Thyroid gland (tissue), 4 donors: ENCODE results near the gene BBIP1. TPM values are rescaled to one million over a fixed set of nuclear protein-coding genes. Genes with fewer than 3 reads are reported as not detected.

Source experiments
- DNase-seq, 2 donors: peaks; one replicate each; pipeline ENCODE4 v3.0.0-alpha.2; 2019
- H3K27ac ChIP-seq, 3 donors: fragments of 200-600 bp; sonication (generic); 1 replicate in 2 of 3; 2 replicates in 1 of 3; pipeline ENCODE4 v1.5.1; 2016 to 2019; ENCODE audit warnings: mild to moderate bottlenecking in 1 of 3, moderate library complexity in 1 of 3
- H3K27me3 ChIP-seq: fragments of 200-600 bp; sonication (generic); one replicate; pipeline ENCODE4 v1.5.1; 2019
- H3K36me3 ChIP-seq, 2 donors: fragments of 200-600 bp; sonication (generic); one replicate each; pipeline ENCODE4 v1.5.1; 2016 to 2019
- H3K4me1 ChIP-seq, 2 donors: fragments of 200-600 bp; sonication (generic); one replicate each; pipeline ENCODE4 v1.5.1; 2017 to 2019
- H3K4me3 ChIP-seq, 3 donors: fragments of 200-600 bp; sonication (generic); replicated peaks in 1 of 3; 1 replicate in 2 of 3; 2 replicates in 1 of 3; pipeline ENCODE4 v1.5.1; 2016; ENCODE audit warnings: mild to moderate bottlenecking in 1 of 3
- H3K9me3 ChIP-seq: fragments of 200-600 bp; sonication (generic); one replicate; pipeline ENCODE4 v1.5.1; 2017
- CTCF ChIP-seq, 6 experiments: fragments of 200-600 bp in 3 of 6; fragments of 450-650 bp in 3 of 6; sonication (generic) in 3 of 6; IDR thresholded peaks; one replicate each; pipeline ENCODE4 v1.5.1; 2016 to 2019; ENCODE audit warnings: antibody characterized with exemption in 6 of 6, mild to moderate bottlenecking in 2 of 6, inconsistent platforms in 1 of 6, moderate library complexity in 1 of 6
- POLR2A ChIP-seq, 2 donors: fragments of 450-650 bp; IDR thresholded peaks; one replicate each; pipeline ENCODE4 v1.6.1; 2017; ENCODE audit warnings: antibody characterized with exemption in 2 of 2, mild to moderate bottlenecking in 2 of 2, moderate library complexity in 1 of 2
- whole genome bisulfite sequencing, 2 donors: methylation state at CpG; one replicate each; pipeline ENCODE4 v1.1.5; 2017; 5-methylcytosine and 5-hydroxymethylcytosine counted together
- intact Hi-C: fragments of 100-400 bp; cut with DNase I; formaldehyde crosslinking; loops from one replicate; pipeline ENCODE4 v1.15.1; 2023
- total RNA-seq, 4 donors: library from RNA; depleted of rRNA; stranded (reverse); fragments of >200 nt; gene quantifications; one replicate each; pipeline ENCODE4 v1.2.3, GENCODE V29; 2016

Gene BBIP1
- 10 to 100 TPM; 27.3 to 48.4 (median 34.1) TPM for total RNA-seq

GRCh38 chr10:110918643-110919348, at the start of gene BBIP1:
TSS of gene BBIP1 (minus strand) at chr10:110919180. CDS start at chr10:110918157, 1,023 bp downstream.
- Histone ChIP-seq H3K4me1 (peaks cover 47 to 56% of the 10 kb centered on the region in 2 donors), H3K9me3 (no peaks in the 10 kb centered on the region), H3K27ac (peak within 1 kb of the TSS; percentile 98 to 99 (median 99)), H3K4me3 (peak within 1 kb of the TSS; percentile 77 to 80 (median 79)), H3K36me3 (no peaks in the 10 kb centered on the region), H3K27me3 (no peaks in the 10 kb centered on the region)
- peak in 1 of 6 experiments; percentile 11 for TF ChIP-seq CTCF (IDR thresholded peaks at IDR 0.05)
- peak in 1 of 2 donors; percentile 76 for TF ChIP-seq POLR2A (IDR thresholded peaks at IDR 0.05)
- intact Hi-C loops, result no loop called here
- DNase-seq, result no peak
- 1% methylated on average over 21 to 34 of the region's 40 CpGs for WGBS, 2 donors

GRCh38 chr10:110967645-110968044, 48.7 kb upstream of the BBIP1 start:
- Histone ChIP-seq H3K4me1 (peaks cover 6 to 10% of the 10 kb centered on the region in 2 donors), H3K27ac (no peak overlapping the region), H3K9me3 (no peaks in the 10 kb centered on the region), H3K27me3 (no peaks in the 10 kb centered on the region), H3K36me3 (no peaks in the 10 kb centered on the region), H3K4me3 (no peak overlapping the region)
- 0% methylated on average over 1 of the region's 1 CpG for WGBS, 2 donors
- DNase-seq, result no peak
- intact Hi-C loops, result no loop called here
- no peak for TF ChIP-seq CTCF (IDR thresholded peaks at IDR 0.05)
- no peak for TF ChIP-seq POLR2A (IDR thresholded peaks at IDR 0.05)

- WGBS, 2 donors, result 90 to 91% methylated on average over 3 of the region's 3 CpGs
- Histone ChIP-seq H3K36me3 (no peaks in the 10 kb centered on the region), H3K4me1 (peaks cover 11 to 14% of the 10 kb centered on the region in 2 donors), H3K4me3 (no peak overlapping the region), H3K27me3 (no peaks in the 10 kb centered on the region), H3K9me3 (no peaks in the 10 kb centered on the region), H3K27ac (no peak overlapping the region)
- TF ChIP-seq POLR2A (IDR thresholded peaks at IDR 0.05) (no peak), CTCF (IDR thresholded peaks at IDR 0.05) (no peak)
- no peak for DNase-seq
- intact Hi-C loops, result no loop called here
Observed at GRCh38 chr10:110967009-110967630, 48.1 kb upstream of the BBIP1 start.

GRCh38 chr10:110966146-110966545, 47.2 kb upstream of the BBIP1 start:
- H3K9me3 ChIP-seq, result no peaks in the 10 kb centered on the region
- H3K27ac ChIP-seq, result no peak overlapping the region
- DNase-seq, result no peak
- TF ChIP-seq CTCF (IDR thresholded peaks at IDR 0.05) (no peak), POLR2A (IDR thresholded peaks at IDR 0.05) (no peak)
- WGBS, 2 donors, result 90 to 92% methylated on average over 1 of the region's 1 CpG
- H3K4me1 ChIP-seq, result peaks cover 16 to 19% of the 10 kb centered on the region in 2 donors
- intact Hi-C loops, result no loop called here
- H3K27me3 ChIP-seq, result no peaks in the 10 kb centered on the region
- no peak overlapping the region for H3K4me3 ChIP-seq
- no peaks in the 10 kb centered on the region for H3K36me3 ChIP-seq

- H3K4me3 ChIP-seq, result no peak overlapping the region
Observed at GRCh38 chr10:110965216-110965615, 46.2 kb upstream of the BBIP1 start.

More at GRCh38 chr10:110965216-110965615, 46.2 kb upstream of the BBIP1 start:
- Histone ChIP-seq H3K4me1 (peaks cover 19% of the 10 kb centered on the region in 2 donors), H3K9me3 (no peaks in the 10 kb centered on the region), H3K27ac (no peak overlapping the region), H3K27me3 (no peaks in the 10 kb centered on the region), H3K36me3 (no peaks in the 10 kb centered on the region)
- intact Hi-C loops, result no loop called here
- no peak for TF ChIP-seq CTCF (IDR thresholded peaks at IDR 0.05)
- TF ChIP-seq POLR2A (IDR thresholded peaks at IDR 0.05), result no peak
- no peak for DNase-seq
